Fibroblast of villous mesenchyme (primary cell): ENCODE measurements around the gene CEP295NL. TPM values are rescaled to one million over a fixed set of nuclear protein-coding genes. Genes with fewer than 3 reads are reported as not detected.
"Not testable (repeated sequence)": the region's sequence is repeated elsewhere in the genome, so short reads cannot be mapped to it uniquely, and the experiment has no call there.

Experiments
- DNase-seq: peaks from one replicate; pipeline ENCODE4 v3.0.0-alpha.2; 2010; ENCODE audit warnings: low read depth
- H3K4me3 ChIP-seq: 2 replicates; pipeline ENCODE4 v1.5.1; 2011; ENCODE audit warnings: low read depth, mild to moderate bottlenecking, low read length
- CTCF ChIP-seq: IDR thresholded peaks from 2 replicates; pipeline ENCODE4 v1.5.1; 2012; ENCODE audit warnings: low read depth, mild to moderate bottlenecking, low read length; ENCODE audit not compliant: insufficient read depth
- total RNA-seq: library from RNA; depleted of rRNA; stranded (reverse); fragments of >200 nt; gene quantifications from 2 replicates; pipeline ENCODE4 v1.2.3, GENCODE V29; 2012

CEP295NL gene
- total RNA-seq, 1 donor = 5.6 TPM

GRCh38 chr17:78913115-78913514, 10.1 kb upstream of the CEP295NL start:
- DNase-seq = no peak
- H3K4me3 ChIP-seq = no peak overlapping the region
- TF ChIP-seq CTCF = no peak

GRCh38 chr17:78912082-78912481, 9.1 kb upstream of the CEP295NL start:
- no peak for TF ChIP-seq CTCF
- H3K4me3 ChIP-seq = no peak overlapping the region
- DNase-seq = no peak

GRCh38 chr17:78911543-78911942, 8.5 kb upstream of the CEP295NL start:
- H3K4me3 ChIP-seq, DNase-seq: not testable (repeated sequence)

DNA sequence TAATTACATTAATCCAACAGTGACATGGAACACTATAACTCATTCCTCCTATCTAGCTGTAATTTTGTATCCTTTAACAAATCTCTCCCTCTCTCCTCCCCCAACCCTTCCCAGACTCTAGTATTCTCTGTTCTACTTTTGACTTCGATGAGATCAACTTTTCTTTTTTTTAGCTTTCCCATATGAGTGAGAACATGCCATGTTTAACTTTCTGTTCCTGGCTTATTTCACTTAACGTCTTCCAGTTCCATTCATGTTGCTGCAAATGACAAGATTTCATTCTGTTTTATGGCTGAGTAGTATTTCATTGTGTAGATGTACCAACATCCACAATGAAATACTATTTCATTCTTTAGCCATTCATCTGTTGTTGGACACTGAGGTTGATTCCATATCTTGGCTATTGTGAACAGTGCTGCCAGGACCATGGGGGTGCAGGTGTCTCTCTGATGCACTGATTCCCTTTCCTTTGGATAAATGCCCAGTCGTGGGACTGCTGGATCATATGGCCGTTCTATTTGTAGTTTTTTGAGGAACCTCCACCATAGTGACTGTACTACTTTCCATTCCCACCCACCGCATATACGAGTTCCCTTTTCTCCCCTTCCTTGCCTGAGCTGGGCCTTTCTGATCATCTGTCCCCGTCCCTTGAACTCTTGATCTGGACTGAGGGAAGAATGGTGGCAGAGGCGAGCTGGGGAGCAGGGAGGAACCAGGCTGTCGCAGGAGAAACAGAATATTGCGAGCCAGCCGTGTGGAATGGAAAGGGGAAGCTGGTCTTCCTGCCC, 7.7 kb upstream of the CEP295NL start:
- DNase-seq = no peak
- H3K4me3 ChIP-seq = no peak overlapping the region
- TF ChIP-seq CTCF = no peak

DNA sequence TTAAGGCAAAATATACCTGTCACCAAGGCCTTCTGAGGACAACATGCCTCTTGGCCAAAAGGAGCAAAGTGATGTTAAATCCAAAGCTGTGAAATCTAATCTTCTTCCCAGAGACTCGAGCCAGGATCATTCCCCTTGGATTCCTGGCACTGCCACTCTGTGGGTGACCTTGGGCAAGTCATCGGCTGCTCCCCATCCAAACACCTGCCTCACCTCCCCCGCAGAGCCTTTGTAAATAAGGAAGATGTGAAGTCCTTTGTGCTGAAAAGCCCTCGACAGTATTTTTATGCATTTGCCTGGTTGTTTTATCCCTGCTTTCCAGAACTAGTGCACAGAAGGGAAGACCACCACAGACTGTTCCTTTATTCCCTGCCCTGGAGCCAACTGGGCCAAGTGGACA, 5.4 kb upstream of the CEP295NL start:
- DNase-seq = no peak
- H3K4me3 ChIP-seq = no peak overlapping the region
- no peak for TF ChIP-seq CTCF

DNA sequence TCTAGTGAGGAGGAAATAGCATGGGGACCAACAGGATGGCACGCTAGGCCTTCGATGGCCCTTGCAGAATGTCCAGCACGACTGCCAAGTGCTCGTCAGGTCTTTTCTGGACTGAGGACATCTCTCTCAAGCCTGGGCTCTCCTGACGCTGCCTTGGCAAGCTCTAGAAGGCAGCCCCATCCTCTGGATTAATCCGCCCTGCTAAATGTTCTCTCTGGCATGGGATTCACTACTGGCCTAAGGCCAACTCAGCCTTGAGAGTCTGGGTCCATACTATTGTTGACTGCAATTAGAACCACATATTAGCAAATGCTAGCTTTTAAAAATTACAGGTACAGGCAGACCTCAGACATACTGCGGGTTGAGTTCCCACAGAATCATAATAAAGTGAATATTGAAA, 2.5 kb upstream of the CEP295NL start:
- no peak for TF ChIP-seq CTCF
- H3K4me3 ChIP-seq = no peak overlapping the region
- DNase-seq = no peak

GRCh38 chr17:78905116-78905515, 2.1 kb upstream of the CEP295NL start:
- no peak overlapping the region for H3K4me3 ChIP-seq
- DNase-seq = no peak
- TF ChIP-seq CTCF = no peak
